ENCODE data around the gene HECW1. TPM values are rescaled to one million over a fixed set of nuclear protein-coding genes. Genes with fewer than 3 reads are reported as not detected.

Gene HECW1
- total and polyA plus RNA-seq, 8 donors, result 0.04 to 0.69 (median 0.12) TPM; not detected in 5

- Histone ChIP-seq H3K27ac (no peak overlapping the region), H3K9me3 (no peaks in the 10 kb centered on the region), H3K4me1 (no peaks in the 10 kb centered on the region), H3K4me3 (no peak overlapping the region), H3K36me3 (no peaks in the 10 kb centered on the region), H3K27me3 (no peaks in the 10 kb centered on the region)
- WGBS, 2 donors, result 72 to 83% methylated on average over 4 of the region's 4 CpGs
- intact Hi-C loops (cut with DNase I), result no loop called here
- ATAC-seq (no peak), DNase-seq (no peak), FAIRE-seq (no peak)
- TF ChIP-seq CTCF (IDR thresholded peaks at IDR 0.05), result no peak
Observed at GRCh38 chr7:43459019-43459337, 346.5 kb downstream of the HECW1 start.

GRCh38 chr7:43460733-43461348, 348.4 kb downstream of the HECW1 start:
- DNase-seq (no peak), ATAC-seq (no peak), FAIRE-seq (no peak)
- no peaks in the 10 kb centered on the region for H3K9me3 ChIP-seq
- H3K27me3 ChIP-seq, result no peaks in the 10 kb centered on the region
- intact Hi-C loops (cut with DNase I), result no loop called here
- WGBS, 2 donors, result 81 to 82% methylated on average over 8 of the region's 8 CpGs
- H3K4me1 ChIP-seq, result no peaks in the 10 kb centered on the region
- H3K36me3 ChIP-seq, result no peaks in the 10 kb centered on the region
- H3K27ac ChIP-seq, result no peak overlapping the region
- no peak for TF ChIP-seq CTCF (IDR thresholded peaks at IDR 0.05)
- H3K4me3 ChIP-seq, result no peak overlapping the region

GRCh38 chr7:43461349-43462024, 349.0 kb downstream of the HECW1 start:
- DNase-seq (no peak), ATAC-seq (no peak), FAIRE-seq (no peak)
- intact Hi-C loops (cut with DNase I), result no loop called here
- 57 to 70% methylated on average over 5 of the region's 5 CpGs for WGBS, 2 donors
- Histone ChIP-seq H3K4me1 (no peaks in the 10 kb centered on the region), H3K4me3 (no peak overlapping the region), H3K27me3 (no peaks in the 10 kb centered on the region), H3K9me3 (no peaks in the 10 kb centered on the region), H3K27ac (no peak overlapping the region), H3K36me3 (no peaks in the 10 kb centered on the region)
- TF ChIP-seq CTCF (IDR thresholded peaks at IDR 0.05), result no peak

GRCh38 chr7:43462836-43463235, 350.4 kb downstream of the HECW1 start:
- no peak overlapping the region for H3K27ac ChIP-seq
- DNase-seq, result no peak
- WGBS, 2 donors, result 11 to 13% methylated on average over 1 of the region's 1 CpG
- H3K36me3 ChIP-seq, result no peaks in the 10 kb centered on the region
- FAIRE-seq, result no peak
- no peaks in the 10 kb centered on the region for H3K4me1 ChIP-seq
- peak in 1 of 4 donors; percentile 28 for ATAC-seq
- intact Hi-C loops (cut with DNase I), result no loop called here
- no peaks in the 10 kb centered on the region for H3K27me3 ChIP-seq
- no peak overlapping the region for H3K4me3 ChIP-seq
- no peak for TF ChIP-seq CTCF (IDR thresholded peaks at IDR 0.05)
- H3K9me3 ChIP-seq, result no peaks in the 10 kb centered on the region

- H3K36me3 ChIP-seq, result no peaks in the 10 kb centered on the region
- no peak for ATAC-seq
- intact Hi-C loops (cut with DNase I), result no loop called here
Observed at GRCh38 chr7:43463401-43463980, 351.0 kb downstream of the HECW1 start.

More at GRCh38 chr7:43463401-43463980, 351.0 kb downstream of the HECW1 start:
- no peak for FAIRE-seq
- H3K27ac ChIP-seq, result no peak overlapping the region
- 69 to 79% methylated on average over 8 of the region's 8 CpGs for WGBS, 2 donors
- H3K4me3 ChIP-seq, result no peak overlapping the region
- H3K27me3 ChIP-seq, result no peaks in the 10 kb centered on the region
- no peak for TF ChIP-seq CTCF (IDR thresholded peaks at IDR 0.05)
- no peaks in the 10 kb centered on the region for H3K4me1 ChIP-seq
- no peaks in the 10 kb centered on the region for H3K9me3 ChIP-seq
- no peak for DNase-seq

Measured in pancreas (tissue), 10 donors.